ENCODE measurements around the gene ARRB1. TPM values are rescaled to one million over a fixed set of nuclear protein-coding genes. Genes with fewer than 3 reads are reported as not detected.
A peak's percentile ranks its signal among the peaks of the same experiment; 100 is the strongest.

ARRB1 gene
- total and polyA plus RNA-seq, 2 of the 13 experiments (the other 11 are each of a cell fraction or from before 2014, with no cell fraction given) = 22.5 to 35.7 TPM

DNA sequence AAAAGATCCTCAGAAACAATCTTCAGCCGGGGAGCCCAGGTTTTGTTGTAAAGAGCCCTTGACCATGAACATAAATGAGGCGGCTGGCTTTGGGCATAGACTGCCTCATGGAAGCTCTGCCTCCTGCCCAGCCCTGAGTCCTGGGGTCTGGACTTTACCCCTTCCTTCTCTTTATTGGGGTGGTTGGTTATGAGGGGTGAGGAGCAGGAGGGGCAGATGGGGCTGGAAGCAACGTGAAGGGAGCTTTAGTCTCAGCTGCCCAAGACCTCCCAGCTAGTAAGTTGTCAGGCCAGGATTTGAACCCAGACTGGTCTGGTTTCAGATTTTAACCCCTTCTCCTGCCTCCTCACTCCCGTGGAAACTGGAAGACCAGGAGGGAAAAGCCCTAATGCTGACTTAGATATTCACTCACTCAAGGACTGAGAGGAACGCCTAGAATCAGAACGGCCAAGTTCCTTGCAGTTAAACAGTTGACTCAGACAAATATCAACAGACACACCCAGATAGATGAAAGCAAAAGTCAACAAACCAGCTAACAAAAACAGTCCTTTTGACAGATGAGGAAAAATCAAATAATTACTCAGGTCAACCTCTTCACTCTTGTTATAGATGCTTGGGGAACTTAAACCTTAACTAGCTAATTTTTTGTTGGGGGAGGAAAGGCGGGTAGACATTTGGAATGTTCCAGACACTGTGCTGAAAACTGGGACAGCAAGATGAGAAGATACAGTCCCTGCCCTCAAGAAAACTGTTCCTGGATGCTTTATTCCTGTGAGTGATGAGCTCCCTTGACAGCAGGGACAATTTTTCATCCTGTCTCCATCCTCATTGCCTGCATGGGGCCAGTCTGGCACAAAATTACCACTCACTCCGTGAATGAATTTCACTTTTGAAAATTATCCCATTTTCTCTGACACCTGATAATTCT, 20.8 kb upstream of the ARRB1 start (continued):
- TF ChIP-seq PRDM4 (CRISPR knock-in tag; IDR thresholded peaks at IDR 0.05; ENCODE audit: borderline replicate concordance) (no peak), PAWR (CRISPR knock-in tag; IDR thresholded peaks at IDR 0.05; ENCODE audit: borderline replicate concordance) (no peak), ZNF761 (CRISPR knock-in tag; conservative IDR thresholded peaks at IDR 0.05) (no peak), MIXL1 (CRISPR knock-in tag; IDR thresholded peaks at IDR 0.05) (0 out of 2 replicates have a peak, but pooled peaks have one; percentile 46), TFE3 (CRISPR knock-in tag; IDR thresholded peaks at IDR 0.05) (peak; percentile 33; the same call in 1 of the 2 replicates), TCF7L2 (IDR thresholded peaks at IDR 0.05; ENCODE audit: low read depth, low read length) (peak; percentile 26; the same call in 1 of the 2 replicates), KAT8 (CRISPR knock-in tag; IDR thresholded peaks at IDR 0.05) (peak; percentile 62; the same call in 1 of the 2 replicates), KLF11 (CRISPR knock-in tag; IDR thresholded peaks at IDR 0.05) (no peak), ZBTB26 (CRISPR knock-in tag; IDR thresholded peaks at IDR 0.05; ENCODE audit: borderline replicate concordance) (no peak), FOXK1 (CRISPR knock-in tag; IDR thresholded peaks at IDR 0.05; ENCODE audit: borderline replicate concordance, low read depth) (peak; percentile 71; the same call in 1 of the 2 replicates), BORCS8-MEF2B (CRISPR knock-in tag; IDR thresholded peaks at IDR 0.05) (no peak), SIX1 (CRISPR knock-in tag; IDR thresholded peaks at IDR 0.05; ENCODE audit: borderline replicate concordance) (peak; percentile 62), ZNF619 (CRISPR knock-in tag; IDR thresholded peaks at IDR 0.05) (no peak), SOX5 (CRISPR knock-in tag; IDR thresholded peaks at IDR 0.05; ENCODE audit: borderline replicate concordance) (peak; percentile 81; the same call in 1 of the 2 replicates), MEIS2 (CRISPR knock-in tag; IDR thresholded peaks at IDR 0.05) (no peak)
- TF ChIP-seq, protein P1, sequence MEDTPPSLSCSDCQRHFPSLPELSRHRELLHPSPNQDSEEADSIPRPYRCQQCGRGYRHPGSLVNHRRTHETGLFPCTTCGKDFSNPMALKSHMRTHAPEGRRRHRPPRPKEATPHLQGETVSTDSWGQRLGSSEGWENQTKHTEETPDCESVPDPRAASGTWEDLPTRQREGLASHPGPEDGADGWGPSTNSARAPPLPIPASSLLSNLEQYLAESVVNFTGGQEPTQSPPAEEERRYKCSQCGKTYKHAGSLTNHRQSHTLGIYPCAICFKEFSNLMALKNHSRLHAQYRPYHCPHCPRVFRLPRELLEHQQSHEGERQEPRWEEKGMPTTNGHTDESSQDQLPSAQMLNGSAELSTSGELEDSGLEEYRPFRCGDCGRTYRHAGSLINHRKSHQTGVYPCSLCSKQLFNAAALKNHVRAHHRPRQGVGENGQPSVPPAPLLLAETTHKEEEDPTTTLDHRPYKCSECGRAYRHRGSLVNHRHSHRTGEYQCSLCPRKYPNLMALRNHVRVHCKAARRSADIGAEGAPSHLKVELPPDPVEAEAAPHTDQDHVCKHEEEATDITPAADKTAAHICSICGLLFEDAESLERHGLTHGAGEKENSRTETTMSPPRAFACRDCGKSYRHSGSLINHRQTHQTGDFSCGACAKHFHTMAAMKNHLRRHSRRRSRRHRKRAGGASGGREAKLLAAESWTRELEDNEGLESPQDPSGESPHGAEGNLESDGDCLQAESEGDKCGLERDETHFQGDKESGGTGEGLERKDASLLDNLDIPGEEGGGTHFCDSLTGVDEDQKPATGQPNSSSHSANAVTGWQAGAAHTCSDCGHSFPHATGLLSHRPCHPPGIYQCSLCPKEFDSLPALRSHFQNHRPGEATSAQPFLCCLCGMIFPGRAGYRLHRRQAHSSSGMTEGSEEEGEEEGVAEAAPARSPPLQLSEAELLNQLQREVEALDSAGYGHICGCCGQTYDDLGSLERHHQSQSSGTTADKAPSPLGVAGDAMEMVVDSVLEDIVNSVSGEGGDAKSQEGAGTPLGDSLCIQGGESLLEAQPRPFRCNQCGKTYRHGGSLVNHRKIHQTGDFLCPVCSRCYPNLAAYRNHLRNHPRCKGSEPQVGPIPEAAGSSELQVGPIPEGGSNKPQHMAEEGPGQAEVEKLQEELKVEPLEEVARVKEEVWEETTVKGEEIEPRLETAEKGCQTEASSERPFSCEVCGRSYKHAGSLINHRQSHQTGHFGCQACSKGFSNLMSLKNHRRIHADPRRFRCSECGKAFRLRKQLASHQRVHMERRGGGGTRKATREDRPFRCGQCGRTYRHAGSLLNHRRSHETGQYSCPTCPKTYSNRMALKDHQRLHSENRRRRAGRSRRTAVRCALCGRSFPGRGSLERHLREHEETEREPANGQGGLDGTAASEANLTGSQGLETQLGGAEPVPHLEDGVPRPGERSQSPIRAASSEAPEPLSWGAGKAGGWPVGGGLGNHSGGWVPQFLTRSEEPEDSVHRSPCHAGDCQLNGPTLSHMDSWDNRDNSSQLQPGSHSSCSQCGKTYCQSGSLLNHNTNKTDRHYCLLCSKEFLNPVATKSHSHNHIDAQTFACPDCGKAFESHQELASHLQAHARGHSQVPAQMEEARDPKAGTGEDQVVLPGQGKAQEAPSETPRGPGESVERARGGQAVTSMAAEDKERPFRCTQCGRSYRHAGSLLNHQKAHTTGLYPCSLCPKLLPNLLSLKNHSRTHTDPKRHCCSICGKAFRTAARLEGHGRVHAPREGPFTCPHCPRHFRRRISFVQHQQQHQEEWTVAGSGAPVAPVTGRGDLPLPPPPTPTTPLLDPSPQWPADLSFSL (CRISPR knock-in tag; IDR thresholded peaks at IDR 0.05) = no peak
